H7 (cell line): Measurements from ENCODE around the gene SRR. TPM values are rescaled to one million over a fixed set of nuclear protein-coding genes. Genes with fewer than 3 reads are reported as not detected.
A peak's percentile ranks its signal among the peaks of the same experiment; 100 is the strongest.
"Not testable (repeated sequence)": the region's sequence is repeated elsewhere in the genome, so short reads cannot be mapped to it uniquely, and the experiment has no call there.

Source experiments
- DNase-seq: peaks from one replicate; pipeline ENCODE4 v3.0.0; 2012
- H3K27me3 ChIP-seq: 2 replicates; pipeline ENCODE4 v1.6.0; 2011; ENCODE audit warnings: mild to moderate bottlenecking, low read length; ENCODE audit not compliant: control insufficient read depth, insufficient read depth
- H3K36me3 ChIP-seq: replicated peaks from 2 replicates; pipeline ENCODE4 v1.5.1; 2011; ENCODE audit warnings: low read length; ENCODE audit not compliant: control insufficient read depth, insufficient read depth
- H3K4me3 ChIP-seq: 2 replicates; pipeline ENCODE4 v1.5.1; 2011; ENCODE audit warnings: low read depth, mild to moderate bottlenecking, control low read depth, low read length, moderate library complexity; ENCODE audit not compliant: insufficient read depth
- total RNA-seq: library from RNA; depleted of rRNA; stranded (reverse); fragments of >200 nt; shearing (Covaris generic); gene quantifications from 2 replicates; pipeline ENCODE4 v1.2.3, GENCODE V29; 2014

The SRR gene
- total RNA-seq, 1 experiment from 2014 or later: 9.6 TPM

- no peak for DNase-seq
- Histone ChIP-seq H3K4me3 (no peak overlapping the region), H3K36me3 (no peaks in the 10 kb centered on the region), H3K27me3 (no peaks in the 10 kb centered on the region)
Observed at GRCh38 chr17:2312736-2313135, 9.0 kb downstream of the SRR start.

GRCh38 chr17:2316916-2317205 lies 13.1 kb downstream of the SRR start:
- DNase-seq, H3K36me3 ChIP-seq, H3K27me3 ChIP-seq, H3K4me3 ChIP-seq: not testable (repeated sequence)

- no peak for DNase-seq
- H3K36me3 ChIP-seq: no peaks in the 10 kb centered on the region; the same call in 1 of the 2 replicates
- H3K4me3 ChIP-seq: no peak overlapping the region
- no peaks in the 10 kb centered on the region for H3K27me3 ChIP-seq
Observed at GRCh38 chr17:2317796-2318195, 14.0 kb downstream of the SRR start.

- H3K27me3 ChIP-seq: no peaks in the 10 kb centered on the region
- H3K36me3 ChIP-seq: peaks cover 12% of the 10 kb centered on the region
- no peak for DNase-seq
- no peak overlapping the region for H3K4me3 ChIP-seq
Observed at GRCh38 chr17:2319051-2319450, 15.3 kb downstream of the SRR start.

- DNase-seq: no peak
- peaks cover 28% of the 10 kb centered on the region for H3K36me3 ChIP-seq
- no peak overlapping the region for H3K4me3 ChIP-seq
- no peaks in the 10 kb centered on the region for H3K27me3 ChIP-seq
Observed at GRCh38 chr17:2321399-2321798, 17.6 kb downstream of the SRR start.

- no peak for DNase-seq
- H3K4me3 ChIP-seq: no peak overlapping the region
- H3K36me3 ChIP-seq: peaks cover 32% of the 10 kb centered on the region
- H3K27me3 ChIP-seq: no peaks in the 10 kb centered on the region
Observed at GRCh38 chr17:2323629-2324314, 20.0 kb downstream of the SRR start.

GRCh38 chr17:2331303-2331702 lies 27.6 kb downstream of the SRR start:
- Histone ChIP-seq H3K27me3 (no peaks in the 10 kb centered on the region), H3K4me3 (no peak overlapping the region), H3K36me3 (peaks cover 58% of the 10 kb centered on the region)
- no peak for DNase-seq

GRCh38 chr17:2335726-2336214 lies 32.0 kb downstream of the SRR start:
- H3K27me3 ChIP-seq: no peaks in the 10 kb centered on the region
- H3K36me3 ChIP-seq: peaks cover 36% of the 10 kb centered on the region
- peak overlapping the region; percentile 92 for H3K4me3 ChIP-seq
- peak; percentile 68 for DNase-seq

GRCh38 chr17:2336215-2336851 lies 32.6 kb downstream of the SRR start, which contains the start of gene TSR1:
TSS of gene TSR1 (minus strand) at chr17:2336457. CDS start at chr17:2336427, 30 bp downstream.
- peaks cover 31% of the 10 kb centered on the region for H3K36me3 ChIP-seq
- DNase-seq: peak; percentile 98
- H3K4me3 ChIP-seq: peak within 1 kb of the TSS; percentile 92
- no peaks in the 10 kb centered on the region for H3K27me3 ChIP-seq

- peak; percentile 90 for DNase-seq
- no peaks in the 10 kb centered on the region for H3K27me3 ChIP-seq
- H3K4me3 ChIP-seq: peak within 1 kb of the TSS; percentile 92
- peaks cover 26% of the 10 kb centered on the region for H3K36me3 ChIP-seq
Observed at GRCh38 chr17:2336852-2337543, 33.2 kb downstream of the SRR start, which contains the start of gene SGSM2. TSS of gene SGSM2 (plus strand) at chr17:2337501. CDS start at chr17:2337689, 188 bp downstream.

- Histone ChIP-seq H3K4me3 (peak overlapping the region; percentile 92), H3K27me3 (no peaks in the 10 kb centered on the region), H3K36me3 (peaks cover 22% of the 10 kb centered on the region)
- DNase-seq: peak; percentile 94
Observed at GRCh38 chr17:2337544-2338314, 34.0 kb downstream of the SRR start.

- peak; percentile 73 for DNase-seq
- no peaks in the 10 kb centered on the region for H3K27me3 ChIP-seq
- H3K36me3 ChIP-seq: peaks cover 20% of the 10 kb centered on the region
- peak overlapping the region; percentile 92 for H3K4me3 ChIP-seq
Observed at GRCh38 chr17:2338315-2338657, 34.5 kb downstream of the SRR start.

- DNase-seq: no peak
- Histone ChIP-seq H3K4me3 (no peak overlapping the region), H3K36me3 (no peaks in the 10 kb centered on the region; the same call in 1 of the 2 replicates), H3K27me3 (no peaks in the 10 kb centered on the region)
Observed at GRCh38 chr17:2343421-2343820, 39.7 kb downstream of the SRR start.

GRCh38 chr17:2344528-2344927 lies 40.8 kb downstream of the SRR start:
- H3K36me3 ChIP-seq: no peaks in the 10 kb centered on the region; the same call in 1 of the 2 replicates
- H3K4me3 ChIP-seq: no peak overlapping the region
- H3K27me3 ChIP-seq: no peaks in the 10 kb centered on the region
- no peak for DNase-seq
